Measurements from ENCODE around the gene PARP16.

PARP16 gene
- 15.1 to 28.7 (median 24.7) reads per million in 3 experiments for total RNA-seq

GRCh38 chr15:65286704-65287519 is at the start of gene PARP16:
TSS of gene PARP16 (minus strand) at chr15:65286883. CDS start at chr15:65286426, 457 bp downstream.
- peak; percentile 87 for DNase-seq

GRCh38 chr15:65335278-65336055 is 48.8 kb upstream of the PARP16 start:
- no peak for DNase-seq

- DNase-seq = no peak
Measured at GRCh38 chr15:65334586-65335231, 48.0 kb upstream of the PARP16 start.

GRCh38 chr15:65333856-65334255 is 47.2 kb upstream of the PARP16 start:
- DNase-seq = no peak

GRCh38 chr15:65333148-65333820 is 46.6 kb upstream of the PARP16 start:
- DNase-seq = no peak

- no peak for DNase-seq
Measured at GRCh38 chr15:65332391-65333147, 45.9 kb upstream of the PARP16 start.

GRCh38 chr15:65331811-65332210 is 45.1 kb upstream of the PARP16 start:
- no peak for DNase-seq

- DNase-seq = no peak
Measured at GRCh38 chr15:65330934-65331645, 44.4 kb upstream of the PARP16 start.

- no peak for DNase-seq
Measured at GRCh38 chr15:65329984-65330735, 43.5 kb upstream of the PARP16 start.

- no peak for DNase-seq
Measured at GRCh38 chr15:65329288-65329983, 42.8 kb upstream of the PARP16 start.

GRCh38 chr15:65328506-65329287 is 42.0 kb upstream of the PARP16 start:
- DNase-seq = no peak

- no peak for DNase-seq
Measured at GRCh38 chr15:65327651-65328393, 41.1 kb upstream of the PARP16 start.

GRCh38 chr15:65326818-65327217 is 40.1 kb upstream of the PARP16 start:
- DNase-seq = no peak

- no peak for DNase-seq
Measured at GRCh38 chr15:65326117-65326526, 39.4 kb upstream of the PARP16 start.

GRCh38 chr15:65323071-65323511 is 36.4 kb upstream of the PARP16 start:
- DNase-seq = no peak

- peak; percentile 69 for DNase-seq
Measured at GRCh38 chr15:65318870-65319356, 32.2 kb upstream of the PARP16 start.

GRCh38 chr15:65312400-65312916 is 25.8 kb upstream of the PARP16 start:
- DNase-seq = no peak

- no peak for DNase-seq
Measured at GRCh38 chr15:65311760-65312159, 25.1 kb upstream of the PARP16 start.
